OCI-LY3 (cell line): ENCODE measurements around the gene DNAJC6.

ENCODE experiments used
- CTCF ChIP-seq: fragments of 200-600, 300-600 bp; sonication (generic); IDR thresholded peaks from 2 replicates; pipeline ENCODE4 v1.5.1; 2014; ENCODE audit warnings: antibody characterized with exemption, low read length, low read depth
- EZH2phosphoT487 ChIP-seq: fragments of 200-600 bp; shearing (Covaris generic); IDR thresholded peaks from 2 replicates; pipeline ENCODE4 v1.6.1; 2018; ENCODE audit warnings: antibody characterized with exemption, mixed run types, low read depth

GRCh38 chr1:65435987-65436386, 126.6 kb downstream of the DNAJC6 start:
- TF ChIP-seq CTCF = no peak
- no peak for TF ChIP-seq EZH2phosphoT487
